Measurements from ENCODE around the gene RING1.

- no peak for TF ChIP-seq GATA3 (IDR thresholded peaks at IDR 0.05; ENCODE audit: low read depth, low read length)
- no peak for TF ChIP-seq GATA2 (IDR thresholded peaks at IDR 0.05; ENCODE audit: low read depth, low read length)
These were observed 10.8 kb upstream of the RING1 start for GRCh38 chr6:33197431-33198048.

Measured in SH-SY5Y (cell line).